ENCODE measurements around the gene UTS2B.

Gene UTS2B

GRCh38 chr3:191352014-191352413 is 21.7 kb upstream of the UTS2B start:
- Histone ChIP-seq H2BK5ac (ENCODE audit: low read depth, low read length, poor library complexity) (no peak overlapping the region), H3K18ac (ENCODE audit: low read length) (no peak overlapping the region), H2BK120ac (ENCODE audit: insufficient read depth, low read length, poor library complexity) (no peak overlapping the region), H4K91ac (ENCODE audit: low read depth, low read length) (no peak overlapping the region), H3K79me2 (ENCODE audit: control insufficient read depth, insufficient read depth, low read length, poor library complexity) (no peaks in the 10 kb centered on the region), H3K23ac (ENCODE audit: low read length) (no peak overlapping the region), H3K9ac (ENCODE audit: low read length) (no peak overlapping the region), H2BK12ac (ENCODE audit: low read length) (no peak overlapping the region), H3K9me3 (ENCODE audit: insufficient read depth, low read depth, low read length) (no peaks in the 10 kb centered on the region), H3K79me1 (ENCODE audit: low read length) (no peaks in the 10 kb centered on the region), H3K14ac (ENCODE audit: low read length) (no peak overlapping the region), H3K4me3 (ENCODE audit: low read depth, low read length) (no peak overlapping the region), H4K12ac (ENCODE audit: low read depth, low read length) (no peak overlapping the region), H2AFZ (ENCODE audit: insufficient read depth, low read length, poor library complexity) (no peak overlapping the region), H3K27ac (ENCODE audit: low read depth, low read length) (no peak overlapping the region), H3K4me1 (ENCODE audit: control insufficient read depth in 1 of 2, insufficient read depth in 2 of 2, low read length in 2 of 2) (peaks cover 2 to 7% of the 10 kb centered on the region in 2 experiments), H3K4ac (ENCODE audit: low read depth, low read length) (no peak overlapping the region), H2AK5ac (ENCODE audit: low read length) (no peak overlapping the region), H4K8ac (ENCODE audit: low read depth, low read length) (no peak overlapping the region), H3K27me3 (ENCODE audit: insufficient read depth, low read length) (no peaks in the 10 kb centered on the region), H3K36me3 (ENCODE audit: control insufficient read depth in 1 of 2, insufficient read depth in 2 of 2, low read length in 2 of 2) (no peaks in the 10 kb centered on the region), H3K4me2 (ENCODE audit: low read length) (no peak overlapping the region)
- WGBS (ENCODE audit: extremely low coverage, insufficient coverage, insufficient read length) = no CpG with 5 or more reads among the region's 1 CpG
- DNase-seq = no peak

- H3K4me1 ChIP-seq (ENCODE audit: control insufficient read depth in 1 of 2, insufficient read depth in 2 of 2, low read length in 2 of 2) = no peaks in the 10 kb centered on the region
Observed at GRCh38 chr3:191350396-191351090, 20.2 kb upstream of the UTS2B start.

GRCh38 chr3:191348098-191348497 is 17.8 kb upstream of the UTS2B start:
- Histone ChIP-seq H2BK120ac (ENCODE audit: insufficient read depth, low read length, poor library complexity) (no peak overlapping the region), H3K4me3 (ENCODE audit: low read depth, low read length) (no peak overlapping the region), H3K14ac (ENCODE audit: low read length) (no peak overlapping the region), H4K91ac (ENCODE audit: low read depth, low read length) (no peak overlapping the region), H2BK12ac (ENCODE audit: low read length) (no peak overlapping the region), H3K4me2 (ENCODE audit: low read length) (no peak overlapping the region), H3K23ac (ENCODE audit: low read length) (no peak overlapping the region), H3K9ac (ENCODE audit: low read length) (no peak overlapping the region), H2BK5ac (ENCODE audit: low read depth, low read length, poor library complexity) (no peak overlapping the region), H4K8ac (ENCODE audit: low read depth, low read length) (no peak overlapping the region), H3K27ac (ENCODE audit: low read depth, low read length) (no peak overlapping the region), H3K4ac (ENCODE audit: low read depth, low read length) (no peak overlapping the region), H2AFZ (ENCODE audit: insufficient read depth, low read length, poor library complexity) (no peak overlapping the region), H3K18ac (ENCODE audit: low read length) (no peak overlapping the region), H3K79me1 (ENCODE audit: low read length) (no peaks in the 10 kb centered on the region), H3K36me3 (ENCODE audit: control insufficient read depth in 1 of 2, insufficient read depth in 2 of 2, low read length in 2 of 2) (no peaks in the 10 kb centered on the region), H3K79me2 (ENCODE audit: control insufficient read depth, insufficient read depth, low read length, poor library complexity) (no peaks in the 10 kb centered on the region), H3K27me3 (ENCODE audit: insufficient read depth, low read length) (no peaks in the 10 kb centered on the region), H2AK5ac (ENCODE audit: low read length) (no peak overlapping the region), H4K12ac (ENCODE audit: low read depth, low read length) (no peak overlapping the region), H3K4me1 (ENCODE audit: control insufficient read depth in 1 of 2, insufficient read depth in 2 of 2, low read length in 2 of 2) (peaks cover 0 to 2% of the 10 kb centered on the region in 2 experiments), H3K9me3 (ENCODE audit: insufficient read depth, low read depth, low read length) (no peaks in the 10 kb centered on the region)
- no CpG with 5 or more reads among the region's 1 CpG for WGBS (ENCODE audit: extremely low coverage, insufficient coverage, insufficient read length)
- DNase-seq = no peak

More at GRCh38 chr3:191350396-191351090, 20.2 kb upstream of the UTS2B start:
- Histone ChIP-seq H4K12ac (ENCODE audit: low read depth, low read length) (no peak overlapping the region), H3K4me3 (ENCODE audit: low read depth, low read length) (no peak overlapping the region), H3K14ac (ENCODE audit: low read length) (no peak overlapping the region), H3K36me3 (ENCODE audit: control insufficient read depth in 1 of 2, insufficient read depth in 2 of 2, low read length in 2 of 2) (no peaks in the 10 kb centered on the region), H3K9ac (ENCODE audit: low read length) (no peak overlapping the region), H3K27ac (ENCODE audit: low read depth, low read length) (no peak overlapping the region), H3K79me2 (ENCODE audit: control insufficient read depth, insufficient read depth, low read length, poor library complexity) (no peaks in the 10 kb centered on the region), H2AFZ (ENCODE audit: insufficient read depth, low read length, poor library complexity) (no peak overlapping the region), H2BK120ac (ENCODE audit: insufficient read depth, low read length, poor library complexity) (no peak overlapping the region), H3K4ac (ENCODE audit: low read depth, low read length) (no peak overlapping the region), H3K9me3 (ENCODE audit: insufficient read depth, low read depth, low read length) (no peaks in the 10 kb centered on the region), H4K8ac (ENCODE audit: low read depth, low read length) (no peak overlapping the region), H3K27me3 (ENCODE audit: insufficient read depth, low read length) (no peaks in the 10 kb centered on the region), H2BK12ac (ENCODE audit: low read length) (no peak overlapping the region), H3K23ac (ENCODE audit: low read length) (no peak overlapping the region), H2BK5ac (ENCODE audit: low read depth, low read length, poor library complexity) (no peak overlapping the region), H4K91ac (ENCODE audit: low read depth, low read length) (no peak overlapping the region), H2AK5ac (ENCODE audit: low read length) (no peak overlapping the region), H3K79me1 (ENCODE audit: low read length) (no peaks in the 10 kb centered on the region), H3K4me2 (ENCODE audit: low read length) (no peak overlapping the region), H3K18ac (ENCODE audit: low read length) (no peak overlapping the region)
- DNase-seq = no peak
- no CpG with 5 or more reads among the region's 5 CpGs for WGBS (ENCODE audit: extremely low coverage, insufficient coverage, insufficient read length)

GRCh38 chr3:191347228-191347627 is 16.9 kb upstream of the UTS2B start:
- H3K9me3 ChIP-seq (ENCODE audit: insufficient read depth, low read depth, low read length) = no peaks in the 10 kb centered on the region
- H3K79me1 ChIP-seq (ENCODE audit: low read length) = no peaks in the 10 kb centered on the region
- H4K91ac ChIP-seq (ENCODE audit: low read depth, low read length) = no peak overlapping the region
- no peaks in the 10 kb centered on the region for H3K27me3 ChIP-seq (ENCODE audit: insufficient read depth, low read length)
- H2BK120ac ChIP-seq (ENCODE audit: insufficient read depth, low read length, poor library complexity) = no peak overlapping the region
- no peak for DNase-seq
- no CpG with 5 or more reads among the region's 3 CpGs for WGBS (ENCODE audit: extremely low coverage, insufficient coverage, insufficient read length)
- H2AK5ac ChIP-seq (ENCODE audit: low read length) = no peak overlapping the region
- no peak overlapping the region for H2AFZ ChIP-seq (ENCODE audit: insufficient read depth, low read length, poor library complexity)
- H4K12ac ChIP-seq (ENCODE audit: low read depth, low read length) = no peak overlapping the region
- no peak overlapping the region for H2BK5ac ChIP-seq (ENCODE audit: low read depth, low read length, poor library complexity)
- H3K36me3 ChIP-seq (ENCODE audit: control insufficient read depth in 1 of 2, insufficient read depth in 2 of 2, low read length in 2 of 2) = no peaks in the 10 kb centered on the region
- no peak overlapping the region for H3K14ac ChIP-seq (ENCODE audit: low read length)
- H3K23ac ChIP-seq (ENCODE audit: low read length) = no peak overlapping the region
- peaks cover 0 to 2% of the 10 kb centered on the region in 2 experiments for H3K4me1 ChIP-seq (ENCODE audit: control insufficient read depth in 1 of 2, insufficient read depth in 2 of 2, low read length in 2 of 2)
- no peak overlapping the region for H3K4me2 ChIP-seq (ENCODE audit: low read length)
- no peak overlapping the region for H3K18ac ChIP-seq (ENCODE audit: low read length)
- H3K4ac ChIP-seq (ENCODE audit: low read depth, low read length) = no peak overlapping the region
- H4K8ac ChIP-seq (ENCODE audit: low read depth, low read length) = no peak overlapping the region
- H3K4me3 ChIP-seq (ENCODE audit: low read depth, low read length) = no peak overlapping the region
- no peaks in the 10 kb centered on the region for H3K79me2 ChIP-seq (ENCODE audit: control insufficient read depth, insufficient read depth, low read length, poor library complexity)
- H2BK12ac ChIP-seq (ENCODE audit: low read length) = no peak overlapping the region
- no peak overlapping the region for H3K27ac ChIP-seq (ENCODE audit: low read depth, low read length)
- H3K9ac ChIP-seq (ENCODE audit: low read length) = no peak overlapping the region
